HG03571 (cell line): ENCODE data around the gene CDKL2.
"Not testable (repeated sequence)": the region's sequence is repeated elsewhere in the genome, so short reads cannot be mapped to it uniquely, and the experiment has no call there.

Experiments used
- ATAC-seq: cut with Tn5 transposase; IDR thresholded peaks from one replicate; pipeline ENCODE4 v1.9.1; 2021; ENCODE audit not compliant: unreplicated experiment

The CDKL2 gene

GRCh38 chr4:75630174-75630936, at the start of gene CDKL2:
TSS of gene CDKL2 (minus strand) at chr4:75630528. CDS start at chr4:75625988, 4,540 bp downstream.
- ATAC-seq = peak; percentile 97

- ATAC-seq = no peak
Measured at GRCh38 chr4:75678965-75679364, 48.6 kb upstream of the CDKL2 start.

GRCh38 chr4:75678473-75678872, 48.1 kb upstream of the CDKL2 start:
- ATAC-seq = no peak

DNA sequence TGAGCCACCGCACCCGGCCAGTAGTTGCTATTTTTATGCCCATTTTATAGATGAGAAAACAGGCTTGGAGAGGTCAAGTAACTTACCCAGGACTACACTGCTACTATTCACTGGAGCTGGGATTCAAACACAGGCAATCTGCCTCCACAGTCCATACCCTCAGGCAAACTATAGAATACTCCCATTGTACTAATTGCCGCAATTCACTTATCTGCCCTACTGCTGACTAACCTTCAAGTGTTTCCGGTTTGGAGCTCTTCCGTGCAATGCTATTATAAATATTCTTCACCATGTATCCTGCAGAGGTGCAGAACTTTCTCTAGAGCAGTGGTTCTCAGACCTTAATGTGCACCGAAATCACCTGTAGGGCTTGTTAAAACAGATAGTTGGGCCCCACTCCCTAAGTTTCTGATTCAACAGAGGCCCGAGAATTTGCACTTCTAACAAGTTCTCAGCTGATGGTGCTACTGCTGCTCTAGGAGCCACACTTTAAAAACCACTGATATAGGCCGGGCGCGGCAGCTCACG, 44.7 kb upstream of the CDKL2 start:
- no peak for ATAC-seq

- ATAC-seq = no peak
Measured at GRCh38 chr4:75673959-75674328, 43.6 kb upstream of the CDKL2 start.

- peak; percentile 92 for ATAC-seq
Measured at GRCh38 chr4:75673027-75673958, 43.0 kb upstream of the CDKL2 start, which contains the start of gene G3BP2. TSS of gene G3BP2 (minus strand) at chr4:75673411. CDS start at chr4:75662025, 11,386 bp downstream.

DNA sequence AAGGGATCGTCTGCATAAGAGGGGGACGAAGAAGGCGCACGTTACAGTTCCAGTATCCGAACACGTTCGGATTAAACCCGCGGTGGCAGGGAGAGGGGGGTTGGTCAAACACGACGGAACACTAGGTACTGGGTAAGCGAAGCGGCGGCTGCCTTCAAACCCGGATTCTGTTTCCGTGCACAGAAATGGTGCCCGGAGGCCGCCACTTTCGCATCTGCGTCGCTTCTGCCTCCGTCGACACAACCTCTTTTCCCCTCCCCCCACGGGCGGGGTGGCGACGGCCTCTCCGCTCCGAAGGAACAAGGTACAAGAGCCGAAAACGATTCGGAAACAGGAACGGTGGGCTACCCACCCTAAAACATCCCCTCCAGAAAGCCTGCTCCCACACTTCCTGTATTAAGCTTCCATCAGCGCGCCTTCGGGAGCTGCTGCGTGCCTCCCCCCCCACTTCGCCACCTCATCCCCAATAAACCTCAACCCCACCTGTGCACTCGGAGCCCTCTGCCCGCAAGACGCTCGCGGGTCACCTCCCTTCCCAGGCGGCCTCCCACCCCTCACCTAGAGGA, 42.2 kb upstream of the CDKL2 start:
- peak; percentile 30 for ATAC-seq

DNA sequence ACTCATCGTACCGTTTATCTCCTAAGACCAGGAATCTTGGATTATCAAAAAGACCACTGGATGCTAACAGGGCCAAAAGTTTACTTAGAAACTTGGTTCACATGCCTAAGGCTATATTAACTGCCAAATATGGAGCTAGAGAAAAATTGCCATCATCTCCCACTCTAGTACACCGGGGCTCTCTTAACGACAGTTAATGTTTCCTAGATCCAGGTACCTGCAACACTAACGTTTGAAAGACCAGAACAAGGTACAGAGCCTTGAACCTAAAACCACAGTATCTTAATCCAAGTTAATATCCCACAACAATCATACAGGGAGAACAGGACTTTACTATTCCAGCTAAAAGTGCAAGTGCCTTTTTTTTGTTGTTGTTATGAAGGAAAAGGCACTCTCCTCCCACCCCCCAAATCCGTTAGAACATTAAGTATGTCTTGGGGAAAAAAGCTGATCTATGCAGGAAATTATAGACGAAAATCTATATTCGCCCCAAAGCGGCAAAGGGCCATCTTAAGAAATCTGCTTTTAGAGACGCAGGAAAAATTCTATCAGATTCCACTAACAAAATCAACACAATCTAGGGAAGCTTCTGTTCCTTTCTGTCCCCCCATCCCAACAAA, 41.6 kb upstream of the CDKL2 start:
- ATAC-seq = no peak

DNA sequence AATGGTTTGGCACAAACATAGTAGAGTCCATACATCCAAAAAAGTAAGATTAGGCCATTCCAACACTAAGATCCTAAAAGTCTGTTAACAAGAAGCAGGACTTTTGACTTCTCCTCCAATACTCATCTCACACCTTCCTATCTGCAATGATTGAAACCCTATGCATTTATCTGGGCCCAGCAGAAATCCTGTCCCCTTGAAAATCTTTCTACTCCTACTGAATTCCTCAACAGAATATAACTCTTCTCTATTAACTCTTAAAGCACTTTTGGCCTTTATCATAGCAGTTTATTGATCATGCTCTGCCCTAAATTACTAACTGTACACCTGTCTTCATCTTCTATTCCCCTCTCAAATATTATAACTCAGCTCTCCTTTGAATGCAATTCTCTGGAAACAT, 38.3 kb upstream of the CDKL2 start:
- no peak for ATAC-seq

GRCh38 chr4:75667636-75668035, 37.3 kb upstream of the CDKL2 start:
- not testable (repeated sequence) for ATAC-seq

- no peak for ATAC-seq
Measured at GRCh38 chr4:75666299-75666698, 36.0 kb upstream of the CDKL2 start.

DNA sequence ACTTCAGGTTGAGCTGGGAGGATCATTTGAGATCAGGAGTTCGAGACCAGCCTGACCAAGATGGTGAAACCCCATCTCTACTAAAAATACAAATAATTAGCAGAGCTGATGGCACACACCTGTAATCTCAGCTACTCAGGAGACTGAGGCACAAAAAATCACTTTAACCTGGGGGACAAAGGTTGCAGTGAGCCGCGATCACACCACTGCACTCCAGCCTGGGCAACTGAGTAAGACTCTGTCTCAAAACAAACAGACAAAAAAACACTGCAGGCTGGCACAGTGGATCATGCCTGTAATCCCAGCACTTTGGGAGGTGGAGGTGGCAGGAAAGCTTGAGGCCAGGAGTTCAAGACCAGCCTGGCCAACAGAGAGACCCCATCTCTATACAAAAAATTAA, 34.3 kb upstream of the CDKL2 start:
- not testable (repeated sequence) for ATAC-seq

DNA sequence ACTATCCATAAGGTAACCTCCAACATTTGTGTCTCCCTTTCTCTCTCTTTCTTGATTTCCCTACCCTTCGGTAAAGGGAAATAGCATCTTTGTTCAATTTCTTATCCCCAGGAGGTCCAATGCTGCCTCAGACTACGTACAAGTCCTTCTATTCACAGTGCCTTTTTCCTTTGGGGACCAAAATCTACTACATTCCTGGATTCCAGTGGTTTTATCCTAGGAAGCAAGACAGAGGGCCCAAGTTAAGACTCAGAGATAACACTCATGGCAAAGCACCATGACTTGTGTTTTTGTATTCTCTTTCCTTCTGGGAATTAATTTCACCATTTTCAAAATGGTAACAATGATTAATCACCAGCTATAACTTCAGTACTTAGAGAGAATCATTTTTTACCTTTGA, 32.3 kb upstream of the CDKL2 start:
- no peak for ATAC-seq

- ATAC-seq = no peak
Measured at GRCh38 chr4:75660491-75660890, 30.2 kb upstream of the CDKL2 start.

GRCh38 chr4:75659512-75660031, 29.2 kb upstream of the CDKL2 start:
- ATAC-seq = no peak

GRCh38 chr4:75658876-75659275, 28.5 kb upstream of the CDKL2 start:
- no peak for ATAC-seq

GRCh38 chr4:75655562-75655961, 25.2 kb upstream of the CDKL2 start:
- no peak for ATAC-seq

- ATAC-seq = no peak
Measured at GRCh38 chr4:75654905-75655304, 24.6 kb upstream of the CDKL2 start.

- no peak for ATAC-seq
Measured at GRCh38 chr4:75653845-75654503, 23.6 kb upstream of the CDKL2 start.

DNA sequence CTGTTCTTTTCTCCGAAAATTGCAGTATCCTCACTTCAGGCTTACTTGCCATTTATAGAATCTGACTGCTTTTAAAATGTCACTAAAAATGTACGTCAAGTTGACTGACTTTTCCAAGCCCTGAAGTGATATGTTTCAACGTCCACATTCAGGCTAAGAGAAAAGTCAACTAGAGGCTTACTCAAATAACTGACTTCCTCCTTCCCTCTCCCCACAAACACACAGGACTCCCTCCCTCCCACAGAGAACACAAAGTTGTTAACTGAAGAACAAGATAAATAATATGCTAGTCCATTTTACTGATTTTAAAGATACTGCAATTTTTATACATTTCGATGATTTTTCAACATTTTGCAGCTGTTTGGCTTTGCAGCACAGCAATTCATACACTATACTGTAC, 13.8 kb upstream of the CDKL2 start:
- no peak for ATAC-seq
